Heart left ventricle (tissue), 13 donors: ENCODE data around the gene IGF2BP3.

Source experiments
- CTCF ChIP-seq, 12 donors: fragments of 200-600 bp; sonication (generic) in 4 of 12; IDR thresholded peaks; one replicate each; pipeline versions ENCODE4 v1.5.0 to v1.8.0; 2018 to 2022; ENCODE audit warnings: antibody characterized with exemption in 12 of 12, mild to moderate bottlenecking in 5 of 12
- POLR2A ChIP-seq, 2 donors: fragments of 450-650 bp; IDR thresholded peaks; one replicate each; pipeline ENCODE4 v1.6.1; 2017; ENCODE audit warnings: antibody characterized with exemption in 2 of 2, mild to moderate bottlenecking in 2 of 2, moderate library complexity in 2 of 2
- donor health status: ischemic (EF 13 %, LVEDD 7.1; RV severe dilation, severe dysfunction).
- donor health status: DM: no; HTN: yes; CAD: no.
- donor health status: DM: no; HTN: no; CAD: no.
- donor health status: ischemic (EF 25% LVEDD 6.9; RV normal size, moderate dysfunction).
- donor health status: ischemic (EF 25% LVEDD 5.7; RV mildly dilated, moderate dysfunction).
- donor health status: ischemic (EF 35%, LVEDD 5.7; RV mildly dilated, moderate dysfunction).
- donor health status: nonischemic (EF 11% LVEDD 7.7; RV severe dilation, severe dysfunction).
- donor health status: DM: yes; HTN: yes; CAD: no.
- donor health status: PGD.
- donor health status: ischemic (EF 29% LVEDD 5.4; RV normal size, mild dysfunction).
- donor health status: nonischemic (EF 23%, LVEDD 6.1; RV moderate dilation, normal function).

DNA sequence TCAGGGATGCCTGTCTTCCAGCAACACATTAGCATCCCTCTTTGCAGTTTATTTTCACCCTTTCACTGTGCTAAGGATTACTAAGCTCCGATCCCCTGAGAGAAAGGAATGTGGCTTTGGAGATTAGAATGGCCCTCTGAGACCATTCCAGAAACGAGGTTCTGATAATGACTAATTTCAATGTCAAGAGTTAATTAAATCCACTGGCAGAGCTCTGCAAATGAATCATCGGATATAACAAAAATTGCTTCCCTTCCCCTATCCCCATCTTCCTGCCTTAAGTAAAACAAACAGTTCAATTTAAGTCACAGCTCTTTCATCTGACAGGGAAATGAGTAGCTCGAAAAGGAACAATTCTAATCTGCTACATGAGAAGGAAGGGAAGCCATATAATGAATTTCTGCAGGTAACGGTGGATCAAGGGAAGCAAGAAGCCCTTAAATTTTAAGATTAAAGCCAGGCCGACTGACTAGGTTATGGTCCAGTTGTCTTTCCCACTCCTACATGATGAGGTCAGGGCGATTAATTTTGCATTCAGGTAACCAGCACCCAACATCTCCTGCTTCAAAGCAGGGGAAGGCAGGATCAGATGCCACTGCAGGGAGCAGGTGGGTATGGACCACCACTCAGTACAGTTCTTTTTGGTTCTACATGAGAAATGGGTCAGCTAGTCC is 120.7 kb downstream of the IGF2BP3 start:
- TF ChIP-seq POLR2A (IDR thresholded peaks at IDR 0.05) (no peak), CTCF (IDR thresholded peaks at IDR 0.05) (no peak)
